Epithelial cell of esophagus (primary cell): Measurements from ENCODE around the gene BAZ1B.
"Not testable (repeated sequence)": the region's sequence is repeated elsewhere in the genome, so short reads cannot be mapped to it uniquely, and the experiment has no call there.

Source experiments
- DNase-seq: peaks from one replicate; pipeline ENCODE4 v3.0.0; 2010; ENCODE audit warnings: low read depth
- H3K4me3 ChIP-seq: 2 replicates; pipeline ENCODE4 v1.5.1; 2011; ENCODE audit warnings: mild to moderate bottlenecking, low read length, control low read depth
- CTCF ChIP-seq: IDR thresholded peaks from 2 replicates; pipeline ENCODE4 v1.5.1; 2011; ENCODE audit warnings: low read depth, mild to moderate bottlenecking, low read length, control low read depth, inconsistent platforms; ENCODE audit not compliant: insufficient read depth; ENCODE audit errors: missing control alignments

BAZ1B gene

DNA sequence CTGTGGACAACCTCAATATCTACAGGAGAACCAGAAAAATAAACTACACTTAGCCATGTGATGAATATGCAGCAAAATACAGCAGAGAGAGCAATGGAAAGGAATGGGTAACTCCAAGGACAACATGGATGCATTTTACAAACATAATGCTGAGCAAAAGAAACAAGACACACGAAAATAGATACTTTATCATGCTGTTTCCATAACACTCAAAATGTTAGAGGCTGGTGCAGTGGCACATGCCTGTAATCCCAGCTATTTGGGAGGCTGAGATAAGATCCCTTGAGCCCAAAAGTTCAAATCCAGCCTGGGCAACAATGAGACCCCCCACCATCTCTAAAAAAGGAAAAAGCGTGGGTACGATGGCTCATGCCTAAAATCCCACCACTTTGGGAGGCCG, 27.1 kb upstream of the BAZ1B start:
- no peak for DNase-seq
- no peak overlapping the region for H3K4me3 ChIP-seq
- TF ChIP-seq CTCF: no peak

DNA sequence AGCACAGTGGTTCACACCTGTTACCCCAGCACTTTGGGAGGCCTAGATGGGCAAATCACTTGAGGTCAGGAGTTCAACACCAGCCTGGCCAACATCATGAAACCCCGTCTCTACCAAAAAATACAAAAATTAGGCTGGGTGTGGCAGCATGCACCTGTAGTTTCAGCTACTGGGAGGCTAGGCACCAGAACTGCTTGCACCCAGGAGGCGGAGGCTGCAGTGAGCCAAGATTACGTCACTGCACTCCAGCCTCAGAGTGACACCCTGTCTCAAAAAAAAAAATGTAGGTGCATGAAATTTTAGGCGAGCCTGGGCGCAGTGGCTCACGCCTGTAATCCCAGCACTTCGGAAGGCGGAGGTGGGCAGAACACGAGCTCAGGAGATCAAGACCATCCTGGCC, 25.7 kb upstream of the BAZ1B start:
- H3K4me3 ChIP-seq: no peak overlapping the region
- DNase-seq: no peak
- no peak for TF ChIP-seq CTCF

DNA sequence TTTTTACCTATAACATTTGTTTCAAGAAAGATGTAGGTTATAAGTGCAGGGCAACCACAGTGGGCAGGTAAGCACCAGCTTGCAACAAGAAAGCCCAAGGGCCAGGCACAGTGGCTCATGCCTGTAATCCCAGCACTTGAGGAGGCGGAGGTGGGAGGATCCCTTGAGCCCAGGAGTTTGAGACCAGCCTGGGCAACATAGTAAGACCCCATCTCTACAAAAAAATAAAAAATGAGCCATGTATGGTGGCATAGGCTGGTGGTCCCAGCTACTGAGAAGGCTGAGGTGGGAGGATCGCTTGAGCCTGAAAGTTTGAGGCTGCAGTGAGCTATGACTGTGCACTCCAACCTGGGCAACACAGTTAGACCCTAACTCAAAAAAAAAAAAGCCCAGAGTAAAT, 22.6 kb upstream of the BAZ1B start:
- no peak overlapping the region for H3K4me3 ChIP-seq
- TF ChIP-seq CTCF: no peak
- no peak for DNase-seq

- no peak for TF ChIP-seq CTCF
- DNase-seq: no peak
- H3K4me3 ChIP-seq: no peak overlapping the region
These were observed 19.6 kb upstream of the BAZ1B start for GRCh38 chr7:73541722-73542121.

DNA sequence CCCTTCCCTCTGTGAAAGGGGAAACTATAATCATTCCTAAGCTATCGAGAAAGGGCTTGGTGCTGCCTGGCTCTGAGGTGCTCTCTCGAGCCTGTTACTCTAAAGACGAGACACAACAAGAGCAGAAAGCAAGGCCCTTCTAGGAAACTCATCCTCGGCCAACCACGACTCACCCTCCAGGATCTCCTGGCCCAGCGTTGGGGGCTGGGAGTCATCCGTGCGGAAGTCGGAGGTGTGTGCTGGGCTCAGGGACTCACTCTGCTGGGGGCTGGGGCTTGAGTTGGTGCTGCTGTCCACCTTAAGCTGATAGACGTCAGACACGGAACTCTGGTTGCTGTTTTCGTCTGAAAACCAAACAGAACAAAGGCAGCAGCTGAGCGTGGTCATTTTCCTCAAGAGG, 17.6 kb upstream of the BAZ1B start:
- H3K4me3 ChIP-seq: no peak overlapping the region
- DNase-seq: no peak
- TF ChIP-seq CTCF: no peak

- DNase-seq, H3K4me3 ChIP-seq: not testable (repeated sequence)
These were observed 16.4 kb upstream of the BAZ1B start for GRCh38 chr7:73538510-73538909.

DNA sequence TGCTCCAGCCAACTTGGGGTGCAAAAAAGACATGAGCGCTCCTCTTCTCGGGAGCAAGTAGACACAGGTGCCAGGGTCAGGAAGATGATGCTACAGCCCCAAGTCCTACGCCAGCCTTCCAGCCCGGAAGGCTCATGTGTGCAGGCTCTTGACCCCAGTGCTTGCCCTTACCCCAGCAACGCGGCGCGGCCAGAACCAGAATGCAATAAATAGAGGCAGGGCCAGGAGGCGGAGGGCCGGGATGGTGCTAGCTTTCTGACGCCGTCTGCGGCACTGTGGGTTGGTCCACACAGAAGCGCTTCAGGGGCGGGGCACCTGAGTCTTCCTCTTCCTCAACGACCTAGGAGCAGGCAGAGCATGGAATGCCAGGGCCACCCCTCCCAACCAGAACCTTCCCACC, 15.0 kb upstream of the BAZ1B start:
- no peak for DNase-seq
- no peak overlapping the region for H3K4me3 ChIP-seq
- no peak for TF ChIP-seq CTCF

GRCh38 chr7:73536479-73536878, 14.4 kb upstream of the BAZ1B start:
- no peak for DNase-seq
- no peak overlapping the region for H3K4me3 ChIP-seq
- no peak for TF ChIP-seq CTCF

- not testable (repeated sequence) for H3K4me3 ChIP-seq, DNase-seq
These were observed 13.8 kb upstream of the BAZ1B start for GRCh38 chr7:73535918-73536317.
